NCI-H1092 treated with DMSO at 0.1 percent for 48 hours (cell line): ENCODE data around the gene DESI1.
"Not testable (repeated sequence)": the region's sequence is repeated elsewhere in the genome, so short reads cannot be mapped to it uniquely, and the experiment has no call there.

Experiments
- DNase-seq: peaks from one replicate; lab custom pipeline; 2025; lab: John Stamatoyannopoulos, UW

DESI1 gene

GRCh38 chr22:41585898-41586297 is 34.9 kb downstream of the DESI1 start:
- DNase-seq, result no peak

GRCh38 chr22:41584881-41585280 is 36.0 kb downstream of the DESI1 start:
- DNase-seq, result no peak

DNA sequence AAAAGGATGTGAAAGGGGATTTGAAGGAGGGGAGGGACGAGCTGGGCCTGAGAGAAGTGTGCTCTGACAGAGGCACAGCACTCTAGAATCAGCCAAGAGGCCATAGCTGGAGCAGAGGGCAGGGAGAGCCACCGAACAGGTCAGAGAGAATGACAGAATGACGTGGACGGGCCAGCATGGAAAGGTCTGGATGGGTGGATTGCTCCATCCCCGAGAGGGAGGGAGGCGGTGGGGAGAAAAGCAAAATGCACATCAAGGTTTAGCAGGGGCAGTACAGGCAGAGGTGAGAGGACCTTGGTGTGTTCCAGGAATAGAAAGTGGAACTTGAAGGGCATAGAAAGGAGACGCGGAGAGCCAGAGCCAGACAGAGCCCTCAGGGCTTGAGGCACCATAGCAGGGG is 38.1 kb downstream of the DESI1 start:
- DNase-seq, result no peak

- no peak for DNase-seq
Observed at GRCh38 chr22:41579997-41580355, 40.9 kb downstream of the DESI1 start.

DNA sequence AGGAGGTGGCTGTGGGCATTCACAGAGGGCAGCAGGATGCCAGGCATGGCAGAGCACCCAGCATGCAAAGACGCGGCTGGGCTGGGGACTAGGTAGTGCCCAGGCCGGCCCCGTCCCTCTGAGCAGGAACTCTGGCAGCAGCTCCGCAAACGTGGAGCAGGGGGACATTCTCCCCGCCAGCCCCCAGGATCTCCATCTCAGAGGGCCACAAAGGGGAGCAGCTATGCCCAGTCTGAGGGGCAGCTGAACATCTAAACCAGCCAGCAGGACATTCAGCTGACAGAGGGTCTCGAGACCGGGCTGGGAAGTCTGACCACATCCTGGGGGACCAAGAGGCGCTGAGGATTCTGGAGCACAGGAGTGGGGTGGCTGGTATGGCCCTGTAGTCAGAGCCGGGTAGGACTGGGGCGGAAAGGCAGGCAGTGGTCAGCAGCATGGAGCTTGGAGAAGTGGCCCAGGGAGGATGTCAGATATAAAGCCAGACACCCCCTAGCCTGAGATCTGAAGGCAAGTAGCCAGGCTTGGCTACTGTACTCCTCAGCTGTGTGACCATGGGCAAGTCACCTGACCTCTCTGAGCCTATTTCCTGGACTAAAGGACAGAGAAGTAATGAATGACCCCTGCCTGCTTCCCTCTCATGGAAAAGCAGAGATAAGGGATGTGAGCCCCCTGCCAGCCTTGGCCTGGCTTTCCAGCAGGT is 41.4 kb downstream of the DESI1 start:
- DNase-seq, result no peak

- no peak for DNase-seq
Observed at GRCh38 chr22:41578818-41579217, 42.0 kb downstream of the DESI1 start.

DNA sequence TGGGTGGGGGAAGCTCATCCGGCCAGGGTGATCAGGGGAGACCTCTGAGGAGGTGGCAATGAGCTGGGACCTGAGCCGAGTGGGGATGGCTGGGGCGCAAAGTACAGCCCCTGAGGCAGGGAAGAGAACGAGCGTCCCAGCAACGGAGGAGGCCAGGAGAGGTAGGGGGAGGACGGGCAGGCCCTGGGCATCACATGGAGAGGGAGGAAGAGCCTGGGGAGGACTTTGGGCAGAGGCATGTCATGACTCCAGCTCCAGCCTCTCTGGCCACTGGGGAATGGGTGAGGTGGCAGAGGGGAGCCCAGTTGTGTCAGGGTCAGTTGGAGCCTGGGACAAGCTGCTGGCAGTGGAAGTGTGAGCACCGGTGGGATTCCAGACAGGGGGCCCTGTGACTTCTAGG is 42.7 kb downstream of the DESI1 start:
- no peak for DNase-seq

GRCh38 chr22:41576877-41577276 is 44.0 kb downstream of the DESI1 start:
- DNase-seq, result peak; percentile 12

DNA sequence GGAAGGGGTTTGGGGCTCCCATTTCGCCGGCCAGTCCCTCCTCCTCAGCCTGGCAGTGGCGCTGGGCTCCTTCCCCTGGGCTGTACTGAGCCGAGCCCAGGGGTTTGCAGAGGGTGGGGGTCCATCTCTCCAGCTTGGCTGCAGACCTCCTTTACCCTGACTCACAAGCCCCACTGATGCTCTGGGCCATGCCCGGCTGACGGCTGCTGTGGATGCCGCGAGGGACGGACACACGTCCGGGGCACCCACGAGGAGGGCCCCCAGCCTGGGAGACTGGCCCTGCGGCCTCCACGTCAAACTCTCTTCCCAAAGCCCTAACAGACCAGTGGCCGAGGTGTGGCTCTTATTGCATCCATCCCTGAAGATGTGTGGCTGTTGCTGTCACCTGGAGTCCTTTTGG is 45.3 kb downstream of the DESI1 start:
- DNase-seq, result no peak

DNA sequence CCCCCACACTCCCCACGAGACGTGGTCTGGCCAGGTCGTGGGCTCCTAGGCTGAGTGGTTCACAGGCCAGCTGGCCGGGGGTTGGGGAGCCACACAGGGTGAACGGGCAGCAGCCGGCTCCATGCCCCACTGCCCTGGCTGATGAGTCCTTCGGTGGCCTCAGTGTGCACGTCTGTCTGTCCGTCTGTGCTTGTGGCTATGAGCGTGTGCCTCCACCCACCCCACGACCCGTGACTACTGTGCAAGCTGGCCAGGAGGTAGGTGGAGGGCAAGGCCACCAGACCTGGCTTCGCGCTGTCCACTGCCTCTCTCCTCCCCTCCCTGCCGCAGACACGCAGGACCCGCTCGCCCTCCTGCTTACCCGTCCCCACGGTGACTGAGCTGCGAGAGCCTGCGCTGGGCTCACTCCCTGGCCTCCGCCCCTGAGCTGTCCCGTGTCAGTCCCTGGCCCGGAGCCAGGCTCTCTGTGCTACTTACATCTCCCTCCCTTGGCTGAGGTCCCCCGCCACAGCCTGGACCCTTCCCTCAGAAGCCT is 45.9 kb downstream of the DESI1 start:
- DNase-seq, result no peak

GRCh38 chr22:41573677-41574076 is 47.2 kb downstream of the DESI1 start:
- no peak for DNase-seq

GRCh38 chr22:41572305-41572704 is 48.5 kb downstream of the DESI1 start:
- not testable (repeated sequence) for DNase-seq

- DNase-seq, result no peak
Observed at GRCh38 chr22:41571786-41572185, 49.1 kb downstream of the DESI1 start.

GRCh38 chr22:41570221-41570620 is 50.6 kb downstream of the DESI1 start:
- no peak for DNase-seq

GRCh38 chr22:41568811-41569210 is 52.0 kb downstream of the DESI1 start:
- peak; percentile 16 for DNase-seq

DNA sequence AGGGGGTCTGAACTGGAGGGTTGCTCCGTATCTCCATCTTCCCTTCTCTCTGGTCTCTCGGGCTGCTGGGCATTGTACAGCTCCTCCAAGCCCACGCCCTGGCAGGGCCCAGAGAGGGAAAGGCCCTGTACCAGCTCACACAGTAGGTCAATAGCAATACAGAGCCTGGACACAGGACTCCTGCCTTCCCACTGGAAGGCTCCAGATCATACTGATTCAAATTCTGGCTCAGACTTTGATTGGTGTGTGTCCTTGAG is 53.4 kb downstream of the DESI1 start:
- no peak for DNase-seq

DNA sequence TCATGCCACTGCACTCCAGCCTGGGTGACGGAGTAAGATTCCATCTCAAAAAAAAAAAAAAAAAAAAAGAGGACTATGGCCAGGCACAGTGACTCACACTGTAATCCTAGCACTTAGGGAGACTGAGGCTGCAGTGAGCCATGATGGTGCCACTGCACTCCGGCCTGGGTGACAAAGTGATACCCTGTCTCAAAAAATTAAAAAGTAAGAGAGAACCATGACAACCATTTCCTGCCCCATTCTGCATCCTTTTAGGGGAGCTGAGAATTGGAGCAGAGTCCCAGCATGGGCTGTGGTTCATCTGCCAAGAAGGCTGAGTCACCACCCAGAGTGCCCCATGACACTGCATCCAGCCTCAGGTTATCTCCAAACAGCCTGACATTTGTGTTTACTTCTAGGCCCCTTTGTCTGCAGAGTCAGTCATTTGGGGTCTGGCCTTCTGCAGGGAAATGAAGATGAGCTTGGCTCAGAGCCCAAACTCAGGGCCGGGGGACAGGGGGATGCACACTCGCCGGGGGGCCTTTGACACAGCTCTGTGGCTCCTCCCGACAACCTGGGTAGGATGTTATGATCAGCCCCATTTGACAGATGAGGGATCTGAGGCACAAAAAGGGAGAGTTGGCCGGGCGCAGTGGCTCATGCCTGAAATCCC is 55.3 kb downstream of the DESI1 start:
- DNase-seq, result no peak

- DNase-seq, result no peak
Observed at GRCh38 chr22:41564563-41564962, 56.3 kb downstream of the DESI1 start.

DNA sequence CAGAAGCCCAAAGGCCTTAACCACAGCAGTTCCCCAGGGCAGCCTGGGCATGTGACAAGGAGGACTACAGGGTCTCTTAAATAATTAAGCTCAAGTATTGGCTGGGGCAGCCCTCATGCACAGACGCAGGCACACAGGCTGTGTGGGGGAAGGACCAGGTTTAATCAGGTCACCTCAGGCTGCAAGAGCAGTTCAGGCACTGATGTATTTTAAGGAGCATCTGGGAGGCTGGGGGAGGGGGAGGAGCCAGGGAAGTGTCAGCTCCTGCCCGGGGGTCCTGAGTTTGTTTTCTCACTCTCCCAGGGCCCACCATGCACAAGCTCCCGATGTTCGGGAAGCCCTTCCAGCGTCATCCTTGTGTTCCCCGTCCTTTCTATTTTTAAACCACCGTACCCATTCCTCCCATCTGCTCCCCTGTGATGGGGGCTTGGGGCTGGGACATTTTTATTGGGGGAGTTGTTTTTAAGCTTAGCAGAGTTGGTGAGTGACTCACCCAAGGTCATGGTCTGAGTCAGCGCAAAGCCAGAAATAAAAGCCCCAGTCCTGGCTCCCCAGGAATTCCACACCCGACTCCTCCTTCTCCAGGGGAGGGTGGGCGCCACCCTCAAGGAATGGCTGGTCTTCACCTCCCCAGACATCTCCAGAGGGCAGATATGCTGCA is 57.7 kb downstream of the DESI1 start:
- DNase-seq, result no peak

DNA sequence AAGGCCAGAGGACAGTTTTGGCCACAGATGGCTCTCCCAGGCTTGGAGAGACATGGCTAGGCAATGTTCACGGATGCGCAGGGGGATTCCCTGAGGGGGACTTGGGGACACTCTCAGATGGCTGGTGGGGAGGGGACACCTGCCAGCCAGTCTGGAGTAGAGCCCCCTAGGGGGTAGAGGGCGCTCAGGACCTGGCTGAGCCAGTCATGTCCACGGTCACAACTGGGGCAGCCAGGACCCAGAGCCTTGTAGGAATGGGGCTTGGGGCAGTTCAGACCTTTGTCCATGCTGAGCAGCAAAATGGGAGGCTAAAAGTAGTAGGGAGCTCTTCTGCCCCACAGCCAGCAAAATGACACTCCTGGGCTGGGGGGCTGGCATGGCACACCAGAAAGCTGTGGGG is 58.4 kb downstream of the DESI1 start:
- DNase-seq, result no peak

- DNase-seq, result no peak
Observed at GRCh38 chr22:41561788-41562187, 59.1 kb downstream of the DESI1 start.

GRCh38 chr22:41561335-41561734 is 59.5 kb downstream of the DESI1 start:
- no peak for DNase-seq

DNA sequence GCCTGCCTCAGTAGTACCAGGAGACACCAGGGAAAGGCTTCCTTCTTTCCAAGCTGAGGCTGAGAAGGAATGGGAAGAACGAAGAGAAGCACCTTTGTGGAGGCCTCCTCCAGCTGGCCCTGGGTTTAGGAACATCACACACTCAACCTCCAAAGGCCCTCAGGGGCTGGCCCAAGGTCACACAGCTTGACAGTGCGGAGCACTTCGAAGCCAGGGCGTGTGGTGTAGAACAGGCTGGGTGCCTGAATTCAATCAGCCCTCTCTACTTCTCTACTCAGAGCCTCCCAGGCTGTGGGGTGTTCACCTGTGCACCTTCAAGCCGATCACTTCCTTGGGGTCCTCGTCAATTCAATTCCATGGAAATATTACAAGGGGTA is 60.8 kb downstream of the DESI1 start:
- no peak for DNase-seq

- DNase-seq, result not testable (repeated sequence)
Observed at GRCh38 chr22:41558241-41558630, 62.6 kb downstream of the DESI1 start.
